Stimulated activated CD8-positive, alpha-beta memory T cell treated with anti-CD3 and anti-CD28 coated beads, Interleukin-2, amount 100 ng/mL, for 48 hours (primary cell): Measurements from ENCODE around the gene HOXD13.

Source experiments
- DNase-seq, 2 donors: peaks; one replicate each; pipeline ENCODE4 v3.0.0-alpha.2; 2020; ENCODE audit warnings: low read depth in 2 of 2

Gene HOXD13

DNA sequence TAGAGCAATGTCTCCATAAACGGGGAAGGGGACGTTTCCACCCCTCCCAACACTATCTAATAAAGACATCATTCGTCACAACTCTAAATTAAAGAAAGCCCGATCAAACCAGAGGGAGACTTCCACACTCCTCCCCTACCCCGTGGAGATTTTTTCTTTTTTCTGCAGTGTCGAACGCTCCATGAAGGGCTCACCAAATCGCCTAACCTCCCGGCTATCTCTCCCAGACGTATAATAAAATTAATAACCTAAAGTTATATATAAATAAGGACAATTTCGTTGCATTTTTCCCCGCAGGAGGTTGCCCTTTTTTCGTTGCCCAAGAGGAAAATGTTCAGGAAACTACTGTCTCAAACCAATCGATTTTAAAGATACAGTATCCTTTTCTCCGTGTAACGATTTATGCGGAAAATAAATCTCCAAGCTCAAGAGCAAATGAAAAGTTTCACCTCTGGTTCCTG is 11.1 kb upstream of the HOXD13 start:
- no peak for DNase-seq

DNA sequence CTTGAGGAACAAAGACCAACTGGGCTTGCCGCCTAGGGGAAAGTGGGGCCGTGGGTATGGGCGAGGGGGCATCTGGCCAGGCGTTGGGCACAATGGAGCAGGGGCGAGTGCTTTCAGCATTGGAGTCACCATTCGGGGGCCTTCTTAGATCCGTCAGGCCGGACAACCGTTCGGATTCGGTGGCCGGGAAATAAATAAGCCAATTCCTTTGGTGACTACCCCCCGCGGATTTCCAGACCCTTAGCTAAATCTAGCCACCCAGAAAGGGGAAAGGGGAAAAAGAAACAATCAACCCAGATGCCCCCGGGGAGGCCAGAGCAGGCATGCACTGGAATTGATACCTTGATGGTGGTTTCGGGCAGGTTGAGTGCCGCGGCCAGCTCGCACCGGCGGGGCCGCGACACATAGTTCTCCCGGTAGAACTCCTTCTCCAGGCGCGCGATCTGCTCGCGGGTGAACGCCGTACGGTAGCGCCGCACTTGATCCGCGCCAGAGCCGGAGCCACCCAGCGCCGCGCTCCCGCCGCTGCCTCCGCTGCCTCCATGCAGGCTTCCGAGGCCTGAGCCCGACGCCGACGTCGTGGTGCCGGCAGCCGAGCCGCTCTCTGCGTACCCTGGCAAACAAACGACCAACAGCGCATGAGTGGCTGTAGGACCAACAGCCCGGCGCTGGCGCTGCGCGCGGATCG is 10.5 kb upstream of the HOXD13 start:
- no peak for DNase-seq

DNA sequence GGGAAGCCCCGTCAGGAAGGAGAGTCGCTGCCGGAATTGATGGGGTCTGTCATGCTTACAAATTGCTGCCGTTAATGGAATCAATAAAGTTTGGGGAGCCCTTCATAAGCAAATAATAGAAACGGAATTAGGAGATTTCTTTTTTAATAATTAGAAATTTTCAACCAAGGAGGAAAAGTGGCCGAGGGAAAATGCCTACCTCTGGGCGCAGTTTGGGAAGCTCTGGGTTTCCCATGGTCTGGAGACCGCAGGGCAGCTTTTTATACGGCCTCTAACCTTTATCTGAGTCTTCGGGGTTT is 10.0 kb upstream of the HOXD13 start:
- no peak for DNase-seq

GRCh38 chr2:176082824-176083751 is 9.4 kb upstream of the HOXD13 start:
- no peak for DNase-seq

GRCh38 chr2:176083796-176084261 is 8.7 kb upstream of the HOXD13 start, which contains the start of gene EVX2:
EVX2 (minus strand) TSS chr2:176083962; CDS start chr2:176083776, 186 bp downstream.
- DNase-seq, result no peak

- no peak for DNase-seq
These were observed 7.9 kb upstream of the HOXD13 start for GRCh38 chr2:176084611-176085119.

- DNase-seq, result no peak
These were observed 7.3 kb upstream of the HOXD13 start for GRCh38 chr2:176085120-176085788.

GRCh38 chr2:176085861-176086771 is 6.4 kb upstream of the HOXD13 start:
- no peak for DNase-seq

DNA sequence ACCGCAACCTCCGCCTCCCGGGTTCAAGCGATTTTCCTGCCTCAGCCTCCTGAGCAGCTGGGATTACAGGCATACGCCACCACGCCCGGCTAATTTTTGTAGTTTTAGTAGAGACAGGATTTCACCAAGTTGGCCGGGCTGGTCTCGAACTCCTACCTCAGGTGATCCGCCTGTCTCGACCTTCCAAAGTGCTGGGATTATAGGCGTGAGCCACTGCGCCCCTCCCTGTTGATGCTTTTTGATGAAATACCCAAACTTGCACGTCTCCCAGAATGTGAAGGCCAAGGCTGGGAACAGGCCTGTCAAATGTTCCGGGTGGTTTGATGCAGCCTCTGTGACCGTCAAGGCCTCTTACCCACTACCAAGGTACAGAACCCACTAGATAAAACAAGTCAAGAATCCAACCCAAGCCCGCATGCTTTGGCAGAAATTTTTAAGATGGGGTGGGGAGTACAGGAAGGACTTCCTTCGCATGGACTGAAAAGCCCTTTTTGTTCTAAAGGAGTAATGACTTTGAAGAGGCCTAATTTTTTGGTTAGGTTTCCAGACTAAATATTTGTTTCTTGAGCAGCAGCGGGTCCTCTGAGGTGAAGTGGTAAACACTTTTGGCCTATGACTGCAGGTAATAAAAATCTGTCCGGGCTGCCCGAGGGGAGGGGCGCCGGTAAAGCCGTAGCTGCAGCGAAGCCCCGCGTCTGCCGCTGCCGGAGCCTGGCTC is 5.0 kb upstream of the HOXD13 start:
- DNase-seq, result no peak

- no peak for DNase-seq
These were observed 4.2 kb upstream of the HOXD13 start for GRCh38 chr2:176088048-176088936.

GRCh38 chr2:176088937-176089842 is 3.3 kb upstream of the HOXD13 start:
- no peak for DNase-seq

- DNase-seq, result no peak
These were observed 2.6 kb upstream of the HOXD13 start for GRCh38 chr2:176089843-176090395.

DNA sequence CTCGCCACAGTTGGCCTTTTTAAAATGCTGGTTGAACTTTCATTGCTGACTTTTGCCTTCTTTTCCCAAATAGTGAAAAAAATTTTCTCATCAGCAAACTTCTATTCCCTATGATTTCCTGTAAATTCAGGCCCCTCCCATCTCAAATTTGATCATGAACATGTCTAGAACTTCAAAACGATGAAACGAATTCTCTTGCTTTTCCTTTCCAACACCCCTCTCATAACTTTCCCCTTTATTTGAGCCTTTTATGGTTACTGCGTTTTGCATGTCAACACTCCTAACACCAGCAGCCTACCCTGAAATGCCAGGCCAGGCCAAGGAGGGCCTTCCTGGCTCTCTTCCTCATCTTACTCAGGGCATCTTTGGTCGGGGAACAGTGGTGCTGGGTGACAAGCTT is 1.7 kb upstream of the HOXD13 start:
- DNase-seq, result no peak

DNA sequence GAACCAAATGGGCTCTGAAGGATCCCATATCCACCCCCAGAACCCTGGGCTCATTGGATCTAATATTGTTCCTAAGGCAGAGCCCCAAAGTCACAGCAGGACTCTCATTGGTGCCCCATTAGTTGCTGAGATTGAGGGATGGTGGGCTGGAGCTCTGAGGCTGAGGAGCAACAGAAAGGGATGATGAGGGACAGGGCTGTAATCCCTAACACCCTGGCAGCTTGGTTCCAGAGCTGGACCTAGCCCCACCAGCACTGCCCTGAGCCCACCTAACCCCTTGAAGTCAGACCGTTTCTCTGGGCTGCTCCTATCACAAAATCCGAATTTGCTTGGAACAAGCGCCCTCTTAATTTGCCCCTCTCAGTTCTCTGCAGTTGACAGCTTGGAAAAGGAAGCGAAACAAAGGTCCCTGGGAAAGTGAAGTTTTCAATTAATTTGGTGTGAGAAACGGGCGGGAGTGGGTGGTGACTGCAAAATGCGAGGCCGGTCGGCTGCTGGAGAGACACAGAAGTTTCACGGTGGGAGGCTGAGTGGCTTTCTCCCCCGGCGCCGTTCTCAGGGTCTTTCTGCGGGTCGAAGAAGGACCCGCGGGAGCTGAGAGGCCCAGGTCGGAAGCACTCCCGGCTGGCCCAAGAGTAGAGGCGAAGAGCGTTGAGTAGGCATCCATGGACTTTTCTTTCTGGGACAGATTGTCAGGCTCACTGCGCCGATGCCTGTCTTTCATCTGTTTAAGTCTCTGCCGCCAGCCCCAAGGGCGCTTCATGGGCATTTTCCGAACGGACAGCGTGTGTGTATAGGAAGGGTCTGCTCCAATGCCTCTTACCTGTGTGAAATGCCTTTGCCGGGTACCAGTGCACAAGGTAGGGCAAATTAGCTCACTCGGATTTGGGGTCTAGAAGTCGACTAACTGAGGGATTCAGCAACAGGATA is 927 bp upstream of the HOXD13 start:
- DNase-seq, result no peak

GRCh38 chr2:176093145-176093897 is 800 bp downstream of the HOXD13 start:
- DNase-seq, result no peak

- DNase-seq, result no peak
These were observed 1.4 kb downstream of the HOXD13 start for GRCh38 chr2:176093898-176094249.
